NCI-H446 treated with DMSO at 0.1 percent for 48 hours (cell line): ENCODE measurements around the gene BTBD19.
A peak's percentile ranks its signal among the peaks of the same experiment; 100 is the strongest.
"Not testable (repeated sequence)": the region's sequence is repeated elsewhere in the genome, so short reads cannot be mapped to it uniquely, and the experiment has no call there.

Source experiments
- DNase-seq: peaks from one replicate; lab custom pipeline; 2025; lab: John Stamatoyannopoulos, UW

The BTBD19 gene, protein sequence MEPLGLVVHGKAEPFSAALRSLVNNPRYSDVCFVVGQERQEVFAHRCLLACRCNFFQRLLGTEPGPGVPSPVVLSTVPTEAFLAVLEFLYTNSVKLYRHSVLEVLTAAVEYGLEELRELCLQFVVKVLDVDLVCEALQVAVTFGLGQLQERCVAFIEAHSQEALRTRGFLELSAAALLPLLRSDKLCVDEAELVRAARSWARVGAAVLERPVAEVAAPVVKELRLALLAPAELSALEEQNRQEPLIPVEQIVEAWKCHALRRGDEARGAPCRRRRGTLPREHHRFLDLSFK

DNA sequence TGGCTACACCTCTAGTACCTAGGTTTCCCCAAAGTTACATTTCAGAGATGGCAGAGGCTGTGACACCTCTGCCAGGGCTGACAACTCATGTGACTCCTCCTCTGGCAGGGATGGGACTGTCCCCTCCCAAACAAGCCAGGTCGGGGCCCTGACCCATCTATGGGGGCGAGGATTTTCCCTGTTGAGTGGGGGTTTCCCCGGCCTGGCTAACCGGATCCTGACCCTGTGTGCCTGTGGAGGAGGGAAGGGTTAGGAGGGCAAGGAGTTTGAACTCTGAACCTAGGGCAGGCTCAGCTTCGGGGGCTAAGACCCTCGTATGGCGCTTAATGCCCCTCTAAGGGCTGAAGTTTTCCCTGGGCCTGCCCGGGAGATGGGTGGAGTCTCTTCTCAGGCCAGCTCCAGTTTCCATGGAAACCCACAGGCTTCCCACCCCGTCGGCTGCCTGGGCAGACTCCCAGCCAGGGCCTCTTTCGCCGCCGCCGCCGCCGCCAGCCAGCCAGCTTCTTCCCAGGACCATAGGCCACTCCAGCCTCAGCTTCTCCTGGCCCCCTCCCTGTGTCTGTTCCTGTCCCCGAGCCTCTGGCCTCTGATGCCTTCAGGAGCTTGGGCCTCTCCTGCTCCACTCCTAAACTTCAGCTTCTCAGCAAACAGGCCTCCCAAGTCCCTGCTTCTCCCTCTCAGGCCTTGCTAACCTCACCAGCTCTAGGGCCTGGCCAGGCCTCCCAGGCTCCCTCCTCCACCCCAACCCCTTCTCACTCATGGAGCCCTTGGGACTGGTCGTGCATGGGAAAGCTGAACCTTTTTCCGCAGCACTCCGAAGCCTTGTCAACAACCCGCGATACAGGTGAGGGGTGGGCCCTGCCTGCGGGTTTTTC is at the start of gene BTBD19:
BTBD19 (plus strand) TSS at position 461 of the 875 bp plus-strand sequence; CDS start at position 759, 298 bp downstream.
- peak; percentile 50 for DNase-seq

DNA sequence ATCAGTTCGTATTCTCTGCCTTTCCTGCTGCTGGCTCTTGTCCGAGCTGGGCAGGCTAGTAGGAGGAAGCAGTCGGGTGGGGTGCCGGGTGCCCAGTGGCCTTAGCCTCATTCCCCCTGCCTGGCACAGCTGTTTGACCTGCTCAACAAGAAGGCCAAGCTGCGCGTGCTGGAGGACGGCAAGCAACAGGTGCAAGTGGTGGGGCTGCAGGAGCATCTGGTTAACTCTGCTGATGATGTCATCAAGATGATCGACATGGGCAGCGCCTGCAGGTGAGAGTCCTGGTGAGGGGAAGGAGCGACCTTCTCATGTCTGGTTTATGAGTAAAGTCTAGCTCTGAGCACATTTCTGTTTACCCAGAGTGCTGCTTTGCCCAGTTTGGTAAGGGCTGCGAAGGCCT is 49.2 kb upstream of the BTBD19 start:
- no peak for DNase-seq

DNA sequence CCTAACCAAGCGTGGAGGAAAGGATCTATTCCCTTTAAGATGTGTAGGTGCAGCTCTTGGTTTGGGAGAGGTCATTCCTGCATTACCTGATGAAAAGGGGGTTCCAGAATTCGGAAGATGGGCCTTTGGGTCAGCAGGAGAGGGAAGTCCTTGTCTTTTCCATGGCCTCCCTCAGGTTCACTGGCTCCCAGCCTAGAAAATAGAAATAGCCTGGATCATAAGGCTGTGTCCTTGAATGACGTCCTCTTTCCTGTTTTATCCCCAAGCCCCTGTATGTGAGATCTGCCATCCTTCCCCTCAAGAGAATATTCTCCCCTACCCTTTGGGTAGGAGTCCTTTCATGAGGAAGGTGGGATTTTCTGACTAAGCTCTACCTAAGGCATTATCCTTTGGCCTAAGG is 47.4 kb upstream of the BTBD19 start:
- no peak for DNase-seq

DNA sequence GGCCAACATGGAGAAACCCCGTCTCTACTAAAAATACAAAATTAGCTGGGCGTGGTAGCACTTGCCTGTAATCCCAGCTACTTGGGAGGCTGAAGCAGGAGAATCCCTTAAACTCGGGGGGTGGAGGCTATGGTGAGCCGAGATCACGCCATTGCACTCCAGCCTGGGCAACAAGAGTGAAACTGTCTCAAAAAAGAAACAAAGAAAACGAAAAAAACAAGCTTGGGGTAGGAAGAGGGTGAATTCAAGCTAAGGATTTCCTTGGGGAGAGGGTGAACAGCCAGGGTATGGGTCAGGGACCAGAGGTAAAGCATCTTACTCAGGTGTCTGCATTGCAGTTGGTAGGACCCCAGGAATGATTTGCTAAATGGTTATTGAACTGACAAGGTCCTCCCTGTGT is 41.9 kb upstream of the BTBD19 start:
- DNase-seq = not testable (repeated sequence)

DNA sequence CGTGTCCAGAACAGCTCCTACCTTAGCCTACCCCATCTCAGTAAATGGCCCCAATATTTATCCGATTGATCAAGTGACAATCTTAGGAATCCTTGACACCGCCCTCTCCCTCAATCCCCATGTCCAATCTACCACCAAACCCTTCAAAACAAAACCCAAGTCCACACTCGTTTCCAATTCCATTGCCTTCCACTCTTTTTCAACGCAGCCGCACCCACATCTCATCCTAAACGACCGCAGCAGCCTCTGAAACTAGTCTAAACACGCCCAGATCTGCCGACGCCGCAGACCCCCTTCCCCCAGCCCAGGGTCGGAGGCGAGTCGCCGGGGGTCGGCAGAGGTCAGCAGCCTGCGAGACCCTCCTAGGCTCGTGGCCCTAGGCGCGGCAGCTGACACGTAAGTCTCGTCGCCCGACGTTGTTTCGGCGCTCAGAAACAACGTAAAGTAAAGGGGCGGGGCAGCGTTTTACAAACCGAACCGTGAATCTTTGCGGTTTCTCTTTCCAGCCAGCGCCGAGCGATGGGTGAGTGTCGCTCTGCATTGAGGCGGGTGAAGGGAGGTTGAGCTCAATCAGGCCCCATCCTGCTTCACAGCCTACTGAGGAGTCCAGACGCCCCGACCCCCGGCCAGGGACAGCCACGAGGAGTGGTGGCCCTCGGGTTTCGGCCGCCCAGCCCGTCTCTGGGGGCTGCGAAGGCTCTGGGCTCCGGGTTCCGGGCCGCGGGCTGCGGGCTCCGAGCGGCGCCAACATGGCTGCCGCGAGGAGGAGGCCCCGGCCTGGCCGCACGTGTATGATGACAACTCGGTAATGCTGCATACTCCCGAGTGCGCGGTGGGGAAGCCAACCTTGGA is 33.0 kb upstream of the BTBD19 start, which contains the start of gene RPS8:
RPS8 (plus strand) TSS at position 463 of the 852 bp plus-strand sequence; CDS start at position 520, 57 bp downstream.
- peak; percentile 87 for DNase-seq

DNA sequence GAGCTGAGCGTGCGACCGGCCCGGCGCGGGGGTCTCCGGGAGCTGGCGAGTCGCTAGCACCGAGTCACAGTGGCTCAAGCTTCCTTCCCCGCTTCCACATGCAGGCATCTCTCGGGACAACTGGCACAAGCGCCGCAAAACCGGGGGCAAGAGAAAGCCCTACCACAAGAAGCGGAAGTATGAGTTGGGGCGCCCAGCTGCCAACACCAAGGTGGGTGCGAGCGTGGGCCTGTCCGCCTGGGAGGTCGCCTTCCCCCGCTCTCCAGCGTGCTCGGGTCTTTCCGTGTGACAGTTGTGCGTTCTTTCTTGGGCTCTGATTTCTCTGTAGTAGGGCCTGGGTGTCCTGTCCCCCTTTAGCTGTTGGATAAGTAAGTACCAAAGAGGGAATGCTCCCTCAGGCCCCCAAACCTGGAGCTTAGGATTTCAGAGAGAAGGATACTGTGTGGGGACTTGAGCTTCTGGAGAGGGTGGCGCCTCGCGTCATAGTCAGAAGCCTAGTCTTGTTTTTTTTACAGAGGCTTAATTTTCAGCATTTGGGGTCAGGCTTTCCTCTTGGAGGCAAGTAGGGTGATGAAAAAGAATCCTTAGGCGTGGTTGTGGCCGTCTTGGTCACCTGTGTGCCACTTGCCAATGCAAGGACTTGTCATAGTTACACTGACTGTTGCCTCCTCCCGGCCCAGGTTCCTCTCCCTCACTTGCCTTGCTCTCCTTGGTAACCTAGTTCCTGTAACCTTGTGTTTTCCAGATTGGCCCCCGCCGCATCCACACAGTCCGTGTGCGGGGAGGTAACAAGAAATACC is 32.2 kb upstream of the BTBD19 start:
- DNase-seq = no peak

DNA sequence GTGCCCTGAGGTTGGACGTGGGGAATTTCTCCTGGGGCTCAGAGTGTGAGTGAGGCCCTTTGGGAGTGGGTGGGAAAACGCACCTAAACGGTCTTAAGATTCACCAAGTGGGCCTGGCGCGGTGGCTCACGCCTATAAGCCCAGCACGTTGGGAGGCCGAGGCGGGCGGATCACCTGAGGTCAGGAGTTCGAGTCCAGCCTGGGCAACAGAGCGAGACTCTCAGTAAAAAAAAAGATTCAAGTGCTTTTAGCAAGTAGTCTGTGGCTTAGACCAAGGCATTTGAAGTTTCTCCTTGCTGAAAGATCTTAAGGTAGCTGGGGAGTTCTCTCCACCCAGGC is 31.6 kb upstream of the BTBD19 start:
- DNase-seq = no peak

DNA sequence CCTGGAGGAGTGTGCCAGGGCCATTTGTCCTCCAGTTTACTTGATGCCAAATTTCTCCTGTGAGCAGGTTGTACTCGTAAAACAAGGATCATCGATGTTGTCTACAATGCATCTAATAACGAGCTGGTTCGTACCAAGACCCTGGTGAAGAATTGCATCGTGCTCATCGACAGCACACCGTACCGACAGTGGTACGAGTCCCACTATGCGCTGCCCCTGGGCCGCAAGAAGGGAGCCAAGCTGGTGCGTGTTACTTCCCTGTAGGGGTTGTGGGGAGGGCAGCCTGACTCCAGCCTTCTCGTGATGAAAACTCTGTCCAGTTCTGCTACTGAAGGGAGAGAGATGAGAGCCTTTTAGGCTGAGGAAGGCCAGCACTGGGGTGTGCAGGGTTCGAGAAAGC is 30.8 kb upstream of the BTBD19 start:
- no peak for DNase-seq

DNA sequence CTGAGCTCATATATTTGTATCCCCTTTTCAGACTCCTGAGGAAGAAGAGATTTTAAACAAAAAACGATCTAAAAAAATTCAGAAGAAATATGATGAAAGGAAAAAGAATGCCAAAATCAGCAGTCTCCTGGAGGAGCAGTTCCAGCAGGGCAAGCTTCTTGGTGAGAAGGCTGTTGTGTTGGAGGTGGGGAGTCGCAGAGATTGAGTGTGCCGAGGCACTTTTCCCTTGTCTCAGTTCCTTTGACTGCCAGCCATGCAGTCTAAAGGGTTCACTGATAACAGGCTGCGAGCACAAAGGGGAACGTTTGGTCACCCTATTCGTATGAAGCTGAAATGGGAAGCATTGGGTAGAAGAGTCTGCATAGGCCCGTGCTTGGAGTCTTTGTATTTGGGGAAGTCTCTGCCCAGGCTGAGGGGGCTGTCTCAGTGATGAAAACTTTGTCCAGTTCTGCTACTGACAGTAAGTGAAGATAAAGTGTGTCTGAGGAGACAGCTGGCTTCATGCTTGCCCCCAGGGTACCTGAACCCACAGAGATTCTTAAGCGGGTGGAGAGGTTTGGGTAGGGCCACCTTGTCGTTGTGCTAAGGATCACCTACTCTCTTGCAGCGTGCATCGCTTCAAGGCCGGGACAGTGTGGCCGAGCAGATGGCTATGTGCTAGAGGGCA is 30.2 kb upstream of the BTBD19 start:
- no peak for DNase-seq

DNA sequence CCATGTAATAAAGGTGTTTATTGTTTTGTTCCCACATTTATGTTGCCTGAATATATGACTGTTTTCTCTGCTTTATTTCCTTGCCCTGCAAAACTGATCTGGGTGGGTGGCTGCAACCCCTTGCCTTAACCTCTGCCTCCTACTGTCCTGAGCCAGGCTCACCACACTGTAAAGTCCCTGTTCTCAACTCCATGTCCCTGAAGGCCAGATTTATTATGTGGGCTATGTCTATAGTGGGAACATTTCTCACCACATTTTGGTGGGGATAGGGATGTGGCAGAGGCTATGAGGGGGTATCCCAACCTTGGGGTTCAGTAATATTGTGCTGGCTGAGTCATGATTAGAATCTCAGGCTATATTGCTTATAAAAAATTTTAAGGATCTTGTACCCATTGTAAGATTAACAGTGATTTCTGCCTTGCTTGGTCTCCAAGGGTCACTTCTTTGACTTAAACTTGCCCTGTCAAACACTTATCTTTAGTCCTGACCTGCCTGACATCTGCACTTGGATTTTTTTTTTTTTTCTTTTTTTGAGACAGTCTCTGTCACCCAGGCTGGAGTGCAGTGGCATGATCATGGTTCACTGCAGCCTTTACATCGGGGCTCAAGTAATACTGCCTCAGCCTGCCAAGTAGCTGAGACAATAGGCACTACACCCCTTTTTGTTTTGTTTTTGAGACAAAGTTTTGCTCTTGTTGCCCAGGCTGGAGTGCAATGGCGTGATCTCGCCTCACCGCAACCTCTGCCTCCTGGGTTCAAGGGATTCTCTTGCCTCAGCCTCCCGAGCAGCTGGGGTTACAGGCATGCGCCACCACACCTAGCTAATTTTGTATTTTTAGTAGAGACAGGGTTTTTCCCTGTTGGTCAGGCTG is 29.4 kb upstream of the BTBD19 start:
- no peak for DNase-seq

DNA sequence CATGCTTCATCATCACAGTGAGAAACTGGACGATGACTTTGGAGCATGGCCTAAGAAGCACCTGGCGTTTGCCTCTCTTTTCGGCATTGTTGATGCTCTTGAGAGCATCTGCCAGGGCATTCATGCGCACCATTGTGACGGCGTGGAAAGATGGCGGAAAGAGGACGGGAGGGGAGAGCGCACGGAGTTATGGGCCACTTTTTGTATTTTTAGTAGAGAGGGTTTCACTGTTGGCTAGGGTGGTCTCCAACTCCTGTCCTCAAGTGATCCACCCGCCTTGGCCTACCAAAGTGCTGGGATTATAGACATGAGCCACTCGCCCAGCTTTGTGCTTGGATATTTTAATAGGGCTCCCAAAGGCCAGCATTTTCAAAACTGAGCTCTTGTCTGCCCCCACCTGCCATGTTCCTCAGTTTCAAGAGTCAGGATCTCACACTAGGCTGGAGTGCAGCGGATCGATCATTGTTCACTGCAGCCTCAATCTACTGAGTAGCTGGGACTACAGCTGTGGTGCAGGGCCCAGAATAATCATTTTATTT is 27.7 kb upstream of the BTBD19 start:
- no peak for DNase-seq

DNA sequence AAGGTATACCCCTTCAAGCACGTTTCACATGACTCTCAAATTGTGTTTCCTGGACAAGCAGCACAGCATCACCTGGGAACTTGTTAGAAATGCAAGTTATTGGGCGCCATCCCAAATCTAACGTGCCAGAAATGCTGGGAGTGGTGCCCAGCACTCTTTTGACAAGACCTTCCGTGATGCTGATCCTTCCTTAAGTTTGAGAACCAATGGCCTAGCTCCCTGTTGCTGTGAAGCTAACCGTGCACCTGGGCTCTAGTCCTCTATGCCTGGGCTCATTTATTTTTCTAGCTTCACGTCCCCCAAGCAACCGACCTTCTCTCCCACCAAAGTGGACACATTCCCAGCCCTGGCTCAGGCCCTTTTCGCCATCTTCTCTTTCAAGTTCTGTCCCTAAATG is 24.6 kb upstream of the BTBD19 start:
- peak; percentile 16 for DNase-seq

DNA sequence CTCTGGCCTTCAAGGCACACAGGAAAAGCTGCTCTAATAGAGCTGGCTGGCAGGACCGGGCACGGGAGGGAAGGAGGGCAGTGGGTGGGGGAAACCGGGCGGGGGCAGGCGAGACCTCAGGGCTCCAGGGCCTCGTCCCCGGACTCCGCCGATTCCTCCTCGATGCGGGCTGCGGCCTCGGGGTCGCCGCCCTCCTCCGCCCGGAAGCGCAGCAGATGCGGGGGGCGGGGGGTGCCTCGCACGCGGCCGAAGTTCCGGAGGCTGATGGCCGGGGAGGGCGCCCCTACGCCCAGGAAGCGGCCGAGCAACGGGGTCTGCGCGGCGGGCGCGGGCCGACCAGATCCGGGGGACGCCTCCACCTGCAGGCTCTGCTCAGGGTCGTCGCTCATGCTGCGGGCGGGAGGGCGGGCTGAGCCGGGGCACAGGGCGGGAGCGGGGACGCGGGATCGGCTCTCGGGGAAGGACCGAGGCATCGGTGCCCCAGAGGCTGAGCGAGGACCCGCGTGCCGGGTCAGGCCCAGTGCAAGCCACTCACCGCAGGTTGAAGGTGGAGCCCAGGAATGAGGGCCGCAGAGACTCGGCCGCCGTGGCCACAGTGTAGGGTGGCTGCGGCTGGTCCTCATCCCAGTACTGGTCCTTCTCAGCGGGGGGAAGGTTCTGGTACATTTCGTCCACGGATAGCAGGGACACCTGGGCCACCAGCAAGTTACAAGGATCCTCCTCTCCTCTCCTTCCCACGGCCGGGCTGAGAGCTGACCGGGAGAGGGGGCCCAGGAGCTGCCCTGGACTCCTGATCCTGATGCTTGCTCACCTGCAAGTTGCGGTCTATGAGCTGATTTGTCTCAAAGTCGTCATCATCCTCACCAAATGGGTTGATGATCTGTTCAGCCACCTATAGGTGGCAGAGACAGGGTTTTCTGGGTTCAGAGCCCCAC is 24.0 kb upstream of the BTBD19 start:
- DNase-seq = no peak

DNA sequence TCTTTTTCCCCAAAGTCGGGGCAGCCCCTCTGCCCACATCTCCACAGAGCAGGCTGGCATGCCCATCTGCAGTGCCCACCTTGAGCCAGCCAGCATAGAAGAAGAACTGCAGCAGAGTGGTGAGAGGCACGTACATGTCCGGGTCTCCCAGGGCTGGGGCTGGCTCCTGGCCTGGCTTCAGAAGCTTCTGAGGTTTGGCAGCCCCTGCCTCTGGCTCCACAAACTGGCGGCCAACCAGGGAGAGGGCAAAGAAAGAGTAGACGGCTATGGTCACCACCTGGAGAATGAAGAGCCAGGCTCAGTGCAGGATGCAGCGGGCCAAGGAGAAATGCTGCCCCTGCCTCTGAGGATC is 23.3 kb upstream of the BTBD19 start:
- DNase-seq = no peak

DNA sequence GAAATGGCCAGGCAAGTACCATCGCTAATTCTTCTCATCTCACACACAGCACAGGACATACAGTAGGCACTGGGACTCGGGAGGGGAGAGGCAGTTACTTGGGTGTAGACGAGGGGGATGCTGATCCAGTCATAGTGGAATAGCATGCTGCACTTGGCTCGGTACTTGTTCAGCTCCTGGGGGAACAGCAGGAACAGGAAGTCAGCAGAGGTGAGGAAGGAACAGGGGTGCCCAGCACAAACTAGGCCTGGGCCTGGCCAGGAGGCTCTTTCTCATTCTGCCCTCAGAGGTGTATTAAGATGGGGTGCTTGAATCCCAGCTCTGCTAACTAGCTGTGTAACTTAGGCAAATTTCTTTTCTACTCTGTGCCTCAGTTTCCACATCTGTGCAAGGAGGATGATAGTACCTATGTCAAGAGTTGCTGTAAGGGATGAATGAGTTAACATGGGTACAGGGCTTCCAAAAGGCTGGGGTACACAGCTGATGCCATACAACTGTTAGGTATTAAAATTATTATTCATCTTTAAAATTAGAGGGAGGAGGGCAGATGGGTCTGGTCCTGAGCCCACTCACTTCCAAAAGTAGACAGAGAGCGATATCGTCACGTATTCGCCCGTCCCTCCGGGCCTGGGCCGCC is 22.7 kb upstream of the BTBD19 start:
- no peak for DNase-seq

DNA sequence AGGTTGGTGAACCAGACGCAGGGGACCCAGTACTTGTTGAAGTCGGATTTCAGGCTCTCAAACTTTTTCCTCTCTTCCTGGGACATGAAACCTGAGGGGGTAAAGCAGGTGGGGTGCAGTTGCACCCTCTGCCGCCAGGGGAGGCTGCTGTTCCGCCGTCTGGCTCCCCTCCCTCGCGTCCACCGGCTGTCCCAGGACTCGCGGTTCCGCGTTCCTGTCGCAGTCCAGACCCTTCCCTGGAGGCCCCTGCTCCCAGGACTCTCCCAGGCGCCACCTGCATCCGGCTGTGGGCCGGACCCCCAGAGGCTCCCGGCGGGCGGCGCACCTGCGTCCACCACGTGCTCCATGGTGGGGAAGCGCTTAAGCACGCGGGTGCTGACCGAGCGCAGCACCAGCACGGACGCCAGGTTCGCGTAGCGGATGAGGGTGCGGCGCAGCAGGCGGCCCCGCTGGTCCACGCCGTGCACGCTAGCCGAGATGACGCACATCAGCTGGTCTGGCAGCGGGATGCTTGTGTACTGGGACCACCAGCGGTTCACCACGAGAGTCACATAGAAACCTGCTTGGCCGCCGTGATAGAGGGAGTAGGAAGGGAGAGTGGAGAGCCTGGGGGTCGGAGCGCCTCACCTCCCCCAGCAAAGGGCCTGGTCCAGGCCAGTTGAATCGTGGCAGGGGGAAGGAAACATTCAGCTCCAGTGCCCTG is 22.0 kb upstream of the BTBD19 start:
- DNase-seq = no peak

DNA sequence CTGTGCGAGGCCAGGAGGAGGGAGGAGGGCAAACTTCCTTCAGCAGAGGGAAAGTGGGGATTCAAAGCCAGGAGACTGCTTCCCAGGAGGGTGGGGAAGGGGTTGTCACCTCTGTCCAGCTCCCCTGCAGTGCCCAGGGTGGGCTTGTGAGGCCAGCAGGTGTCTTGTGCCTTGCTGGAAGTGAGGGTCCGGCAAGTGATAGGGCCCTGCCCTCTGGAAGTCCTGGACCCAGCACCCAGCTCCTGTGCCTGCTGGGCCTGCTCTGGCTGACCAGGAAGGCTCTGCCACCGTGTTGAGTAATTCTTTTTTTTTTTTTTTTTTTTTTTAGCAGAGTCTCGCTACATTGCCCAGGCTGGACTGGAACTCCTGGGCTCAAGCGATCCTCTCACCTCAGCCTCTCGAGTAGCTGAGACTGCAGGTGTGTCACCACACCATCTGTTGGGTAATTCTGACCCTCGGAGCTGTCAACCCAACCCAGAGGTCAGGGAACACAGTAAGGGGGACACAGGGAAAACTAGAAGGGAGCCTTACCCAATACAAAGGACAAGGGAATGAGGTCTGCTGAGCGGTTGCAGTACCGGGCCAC is 21.4 kb upstream of the BTBD19 start:
- DNase-seq = no peak
